RKO (cell line): ENCODE data around the gene SRF.
A peak's percentile ranks its signal among the peaks of the same experiment; 100 is the strongest.

Source experiments
- DNase-seq: peaks from one replicate; pipeline ENCODE4 v3.0.0-alpha.2; 2016; ENCODE audit warnings: low spot score

SRF gene

GRCh38 chr6:43147691-43148477, 23.2 kb upstream of the SRF start:
- DNase-seq: no peak

DNA sequence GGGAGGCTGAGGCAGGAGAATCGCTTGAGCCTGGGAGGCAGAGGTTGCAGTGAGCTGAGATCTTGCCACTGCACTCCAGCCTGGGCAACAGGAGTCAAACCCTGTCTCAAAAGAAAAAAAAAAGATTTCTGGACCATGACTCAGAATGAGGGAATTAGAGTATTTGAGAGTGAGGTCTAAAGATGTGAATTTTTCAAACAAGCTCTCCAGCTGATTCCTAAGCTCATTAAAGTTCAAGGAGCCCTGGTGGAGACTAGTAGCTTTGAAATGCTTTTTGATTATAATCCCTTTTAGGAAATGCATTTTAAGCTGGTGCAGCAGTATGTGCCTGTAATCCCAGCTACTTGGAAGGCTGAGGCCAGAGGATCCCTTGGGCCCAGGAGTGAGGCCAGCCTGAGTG, 21.8 kb upstream of the SRF start:
- DNase-seq: no peak

DNA sequence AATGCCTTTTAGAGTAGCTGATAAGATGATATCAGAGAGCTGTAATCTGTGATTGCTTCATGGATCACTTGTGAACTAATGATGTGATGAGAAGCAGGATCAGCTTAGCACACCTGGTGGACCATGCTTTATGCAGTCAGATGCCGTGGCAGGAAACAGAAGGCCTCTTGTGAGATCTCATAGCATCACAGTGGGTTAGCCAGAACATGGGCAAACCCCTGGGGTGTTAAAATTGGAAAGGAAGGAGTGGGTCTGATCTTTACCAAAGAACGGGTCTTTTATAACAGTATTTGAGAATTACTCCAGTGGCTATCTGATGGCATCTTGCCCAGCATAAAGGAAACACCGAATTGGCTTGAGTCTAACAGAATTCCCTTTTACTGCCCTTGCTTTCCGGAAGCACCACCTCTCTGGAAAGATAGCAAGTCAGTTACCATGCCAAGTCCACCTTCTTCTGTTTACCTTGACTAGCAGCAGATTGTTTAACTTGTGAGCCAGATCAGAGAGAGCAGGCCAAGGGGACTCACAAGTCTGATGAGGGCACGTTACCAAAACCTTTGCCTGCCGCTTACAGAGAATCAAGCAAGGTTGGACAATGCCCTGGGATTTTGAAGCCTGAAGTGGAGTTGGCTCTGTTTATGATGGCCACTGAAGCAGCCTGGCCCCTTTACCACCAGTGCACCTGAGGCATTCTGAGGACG, 20.9 kb upstream of the SRF start:
- DNase-seq: no peak

DNA sequence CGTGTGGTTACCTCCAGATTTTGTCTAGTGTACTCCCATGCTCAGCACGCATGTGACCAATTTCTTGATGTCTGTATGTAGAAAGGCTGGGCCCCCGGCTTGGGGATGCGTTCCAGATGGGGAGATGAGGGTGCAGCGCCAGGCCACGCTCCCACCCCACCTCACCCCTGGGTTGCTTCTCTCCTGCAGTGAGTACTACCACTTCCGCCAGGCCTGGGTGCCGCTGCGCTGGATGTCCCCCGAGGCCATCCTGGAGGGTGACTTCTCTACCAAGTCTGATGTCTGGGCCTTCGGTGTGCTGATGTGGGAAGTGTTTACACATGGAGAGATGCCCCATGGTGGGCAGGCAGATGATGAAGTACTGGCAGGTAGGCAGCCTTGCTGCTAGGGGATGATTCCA, 11.5 kb upstream of the SRF start:
- DNase-seq: no peak

DNA sequence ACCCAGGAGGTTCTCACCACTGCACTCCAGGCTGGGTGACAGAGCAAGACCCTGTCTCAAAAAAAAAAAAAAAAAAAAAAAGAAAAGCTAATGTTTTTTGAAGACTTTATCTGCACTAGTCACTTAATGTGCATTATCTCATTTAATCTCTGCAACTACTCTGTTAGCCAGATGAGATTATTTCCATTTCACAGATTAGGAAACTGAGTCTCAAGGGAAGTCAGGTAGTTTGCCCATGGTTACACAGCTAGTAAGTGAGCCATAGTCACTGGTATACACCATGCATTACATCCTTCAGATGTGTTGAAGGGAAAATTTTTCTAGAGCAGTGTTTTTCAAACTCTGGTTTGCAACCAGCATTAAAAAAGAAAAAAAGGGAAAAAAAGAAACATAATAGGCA, 7.2 kb upstream of the SRF start:
- DNase-seq: no peak

DNA sequence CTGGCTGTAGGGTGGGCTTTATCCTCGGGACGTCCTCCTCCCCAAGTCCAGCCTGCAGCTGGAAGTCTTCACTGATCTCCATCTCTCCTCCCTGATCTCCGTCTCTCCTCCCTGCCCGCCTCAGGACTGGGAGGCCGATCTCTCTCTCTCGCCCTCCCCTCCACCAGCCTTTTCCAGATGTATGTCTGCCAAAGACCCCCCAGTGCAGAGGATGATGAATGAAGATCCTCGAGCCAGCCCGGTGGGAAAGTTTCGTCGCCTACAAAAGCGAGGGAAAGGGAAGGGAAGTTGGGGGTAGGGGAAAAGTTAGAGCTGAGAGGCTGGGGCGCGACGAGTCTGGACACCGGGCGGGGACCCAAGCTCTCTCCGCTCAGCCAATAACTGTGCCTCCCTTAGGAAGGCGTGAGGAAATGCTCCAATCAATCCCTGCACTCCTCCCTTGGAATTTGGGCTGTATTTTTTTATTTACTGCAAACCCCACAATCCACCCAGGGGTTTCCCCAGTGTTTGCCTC, 595 bp upstream of the SRF start:
- no peak for DNase-seq

DNA sequence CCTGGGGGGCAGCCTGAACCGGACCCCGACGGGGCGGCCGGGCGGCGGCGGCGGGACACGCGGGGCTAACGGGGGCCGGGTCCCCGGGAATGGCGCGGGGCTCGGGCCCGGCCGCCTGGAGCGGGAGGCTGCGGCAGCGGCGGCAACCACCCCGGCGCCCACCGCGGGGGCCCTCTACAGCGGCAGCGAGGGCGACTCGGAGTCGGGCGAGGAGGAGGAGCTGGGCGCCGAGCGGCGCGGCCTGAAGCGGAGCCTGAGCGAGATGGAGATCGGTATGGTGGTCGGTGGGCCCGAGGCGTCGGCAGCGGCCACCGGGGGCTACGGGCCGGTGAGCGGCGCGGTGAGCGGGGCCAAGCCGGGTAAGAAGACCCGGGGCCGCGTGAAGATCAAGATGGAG, 636 bp downstream of the SRF start:
- no peak for DNase-seq

GRCh38 chr6:43172104-43173007, 1.3 kb downstream of the SRF start:
- peak; percentile 50 for DNase-seq

DNA sequence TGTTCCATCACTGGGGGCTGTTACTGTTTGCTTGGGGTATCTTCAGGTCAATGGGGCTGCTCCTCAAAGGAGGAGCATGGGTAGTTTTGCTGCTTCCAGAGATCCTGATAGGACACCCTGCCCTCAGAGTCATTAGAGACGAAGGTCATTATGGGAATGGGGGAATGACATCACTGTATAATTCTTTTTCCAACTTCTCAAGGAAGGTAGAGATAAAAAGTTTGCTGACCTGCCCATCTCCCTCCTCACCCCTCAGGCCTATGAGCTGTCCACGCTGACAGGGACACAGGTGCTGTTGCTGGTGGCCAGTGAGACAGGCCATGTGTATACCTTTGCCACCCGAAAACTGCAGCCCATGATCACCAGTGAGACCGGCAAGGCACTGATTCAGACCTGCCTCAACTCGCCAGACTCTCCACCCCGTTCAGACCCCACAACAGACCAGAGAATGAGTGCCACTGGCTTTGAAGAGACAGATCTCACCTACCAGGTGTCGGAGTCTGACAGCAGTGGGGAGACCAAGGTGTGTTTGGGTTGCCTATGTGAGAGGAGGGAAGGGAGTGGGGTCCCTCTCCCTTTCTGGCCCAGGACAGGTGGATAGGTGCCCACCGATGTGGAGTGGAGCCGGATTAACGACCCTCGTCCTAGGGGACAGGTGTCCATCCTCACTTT, 2.7 kb downstream of the SRF start:
- peak; percentile 40 for DNase-seq

GRCh38 chr6:43174263-43175112, 3.4 kb downstream of the SRF start:
- peak; percentile 99 for DNase-seq

DNA sequence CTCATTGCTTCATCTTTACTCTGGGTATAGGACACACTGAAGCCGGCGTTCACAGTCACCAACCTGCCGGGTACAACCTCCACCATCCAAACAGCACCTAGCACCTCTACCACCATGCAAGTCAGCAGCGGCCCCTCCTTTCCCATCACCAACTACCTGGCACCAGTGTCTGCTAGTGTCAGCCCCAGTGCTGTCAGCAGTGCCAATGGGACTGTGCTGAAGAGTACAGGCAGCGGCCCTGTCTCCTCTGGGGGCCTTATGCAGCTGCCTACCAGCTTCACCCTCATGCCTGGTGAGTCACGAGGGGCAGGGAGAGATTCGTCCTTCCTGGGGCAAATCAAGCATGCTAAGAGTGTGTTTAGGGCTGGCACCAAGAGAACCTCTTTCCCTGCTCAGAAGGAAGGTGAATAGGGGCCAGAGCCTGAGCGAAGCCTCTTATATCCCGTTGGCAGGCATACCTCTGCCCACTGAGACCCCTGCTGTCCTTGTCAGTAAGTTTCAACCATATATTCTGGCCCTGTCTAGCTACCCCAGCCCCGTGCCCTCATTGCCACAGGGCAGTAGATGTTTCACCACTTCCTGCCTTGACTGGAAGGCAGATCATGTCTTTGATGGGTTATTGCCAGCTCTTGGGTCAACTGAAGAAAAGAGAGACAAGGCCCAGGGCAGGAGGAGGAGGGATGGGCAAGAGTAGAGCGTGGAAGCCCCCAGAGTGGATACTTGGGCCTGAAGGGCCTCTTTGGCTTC, 4.8 kb downstream of the SRF start:
- no peak for DNase-seq

GRCh38 chr6:43176423-43176786, 5.3 kb downstream of the SRF start:
- no peak for DNase-seq

- no peak for DNase-seq
These were observed 7.1 kb downstream of the SRF start for GRCh38 chr6:43178150-43178549.

GRCh38 chr6:43178951-43179830, 8.1 kb downstream of the SRF start:
- no peak for DNase-seq

GRCh38 chr6:43180058-43180457, 9.0 kb downstream of the SRF start:
- DNase-seq: no peak

DNA sequence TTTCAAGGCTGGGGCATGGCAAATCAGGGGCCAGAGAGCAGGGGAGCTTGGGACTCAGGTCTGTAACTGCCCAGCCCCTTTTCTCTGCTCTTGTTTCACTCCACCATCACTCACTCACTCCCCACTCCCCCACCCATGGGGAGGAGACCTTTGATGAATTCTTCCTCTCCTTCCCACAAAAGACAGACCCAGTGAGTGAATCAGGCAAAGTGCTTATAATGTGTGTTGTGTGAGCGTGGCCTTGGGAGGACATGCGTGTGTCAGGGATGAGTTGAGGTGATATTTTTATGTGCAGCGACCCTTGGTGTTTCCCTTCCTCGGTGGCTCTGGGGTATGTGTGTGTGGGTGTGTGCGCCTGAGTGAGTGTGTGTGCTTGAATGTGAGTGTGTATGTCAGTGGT, 9.9 kb downstream of the SRF start:
- peak; percentile 14 for DNase-seq

DNA sequence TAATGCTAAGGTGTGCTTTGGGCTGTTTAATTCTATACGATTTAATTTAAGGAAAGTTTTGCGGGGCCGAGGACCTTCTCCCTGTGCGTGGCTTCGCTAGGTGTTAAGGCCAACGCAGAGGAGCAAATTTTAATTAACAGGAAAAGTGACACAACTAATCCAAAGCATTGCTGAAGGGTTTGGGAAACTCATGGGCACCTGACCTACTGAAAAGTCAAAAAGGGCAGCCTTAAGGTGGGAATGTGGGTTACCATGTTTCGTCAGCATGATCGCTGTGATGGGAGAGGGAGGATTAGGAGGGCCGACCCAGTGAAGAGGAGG, 10.5 kb downstream of the SRF start:
- DNase-seq: no peak

DNA sequence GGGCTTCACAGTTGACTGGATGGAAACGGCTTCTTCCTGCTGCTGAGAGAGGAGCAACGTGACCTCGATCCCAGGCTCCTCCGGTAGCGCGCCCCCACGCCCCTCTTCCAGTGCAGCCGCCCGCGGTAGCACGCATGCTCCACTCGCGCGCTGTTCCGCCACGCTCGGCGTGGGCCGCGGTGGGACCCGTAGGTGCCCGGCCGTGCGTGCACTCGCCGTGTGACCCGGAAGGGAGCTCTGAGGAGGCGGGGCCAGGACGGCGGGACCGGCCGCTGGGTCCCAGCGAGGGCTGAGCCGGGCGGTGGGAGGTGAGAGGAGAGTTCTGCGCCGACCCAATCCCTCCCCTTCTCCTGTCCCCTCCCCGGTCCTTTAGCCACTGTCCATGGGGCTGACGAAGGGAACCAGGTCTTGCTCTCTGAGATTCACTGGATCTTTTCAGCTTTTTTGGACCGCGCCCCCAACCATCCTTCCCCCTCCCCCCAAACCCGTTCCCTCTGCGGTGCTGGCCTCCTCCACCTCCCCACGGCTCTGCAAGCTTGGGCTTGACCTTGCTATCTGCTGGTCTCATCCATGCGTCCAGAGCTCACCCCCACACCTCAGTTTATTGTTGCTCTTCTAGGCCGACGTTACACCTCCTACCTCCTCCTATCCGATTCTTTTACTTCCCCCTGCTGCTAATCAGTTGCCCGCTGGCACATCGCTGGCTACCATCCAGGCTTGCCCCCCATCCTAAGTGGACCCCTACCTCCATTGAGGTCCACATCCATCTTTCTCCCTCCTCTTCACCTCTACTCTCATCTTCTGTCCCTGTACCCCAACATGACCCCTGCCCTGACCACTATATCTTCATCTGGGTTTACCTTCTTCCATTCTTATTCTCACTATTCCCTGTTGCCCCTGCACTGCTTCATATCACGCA, 11.1 kb downstream of the SRF start, which contains the start of gene CUL9:
TSS of gene CUL9 (plus strand) at position 255 of the 919 bp plus-strand sequence. CDS start 2,115 bp downstream, outside the sequence.
- DNase-seq: peak; percentile 79
